NCI-H1694 treated with DMSO at 0.1 percent for 48 hours (cell line): ENCODE data around the gene DNER.
"Not testable (repeated sequence)": the region's sequence is repeated elsewhere in the genome, so short reads cannot be mapped to it uniquely, and the experiment has no call there.

Source experiments
- DNase-seq: peaks from one replicate; lab custom pipeline; 2025; lab: John Stamatoyannopoulos, UW

The DNER gene

GRCh38 chr2:229714736-229715541 lies 584 bp upstream of the DNER start:
- DNase-seq: no peak

DNA sequence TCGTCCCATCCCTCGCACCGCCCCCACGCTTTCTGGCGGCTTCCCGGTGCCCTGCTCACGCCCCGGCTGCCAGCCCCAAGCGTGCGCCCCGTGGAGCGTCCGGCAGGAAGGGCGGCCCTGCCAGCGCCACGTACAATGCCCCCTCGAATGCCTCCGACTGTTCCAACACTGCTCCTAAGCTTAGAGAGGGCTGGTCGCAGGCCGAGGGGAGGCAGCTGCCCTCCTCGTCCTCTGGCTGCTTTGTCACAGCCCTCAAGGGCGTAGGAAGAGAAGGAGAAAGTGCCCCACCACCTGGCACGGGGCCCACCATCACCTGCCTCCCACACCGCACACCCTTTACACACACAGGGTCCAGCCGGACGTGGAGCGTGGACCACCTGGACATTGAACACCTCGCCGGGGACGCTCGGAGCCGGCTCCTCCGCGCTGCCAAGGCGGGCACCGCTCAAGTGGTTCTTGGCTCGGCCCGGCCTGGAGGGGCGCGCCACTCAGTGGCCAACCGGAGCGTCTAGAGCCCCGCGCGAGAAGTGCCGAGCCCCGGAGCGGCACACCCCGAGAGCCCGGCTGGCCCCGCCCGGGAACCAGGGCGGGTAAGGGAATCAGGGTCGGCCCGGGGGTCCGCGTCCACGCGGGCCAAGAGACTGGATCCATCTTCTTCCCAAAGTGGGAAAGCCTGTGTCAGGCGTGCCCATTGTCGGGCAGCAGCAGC lies 830 bp downstream of the DNER start:
- DNase-seq: no peak

DNA sequence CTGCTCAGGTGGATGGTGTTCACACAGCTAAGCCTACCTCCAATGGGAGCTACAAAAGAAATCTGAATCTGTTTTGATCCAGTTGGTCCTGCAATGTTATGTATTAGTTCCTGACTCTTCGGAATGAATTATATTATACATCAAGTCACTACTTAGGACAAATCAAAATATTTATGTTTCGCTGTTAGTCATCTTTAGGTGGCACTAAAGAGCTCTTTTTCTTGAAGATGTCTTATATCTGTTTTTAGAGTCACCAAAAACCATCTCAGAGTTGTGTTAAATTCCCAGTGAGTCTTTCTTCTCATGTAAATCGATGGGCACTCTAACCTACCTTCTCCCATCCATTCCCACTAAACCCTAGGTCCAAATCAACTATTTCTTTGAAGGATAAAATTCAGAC lies 2.2 kb downstream of the DNER start:
- DNase-seq: no peak

- no peak for DNase-seq
These were observed 6.0 kb downstream of the DNER start for GRCh38 chr2:229708335-229708734.

DNA sequence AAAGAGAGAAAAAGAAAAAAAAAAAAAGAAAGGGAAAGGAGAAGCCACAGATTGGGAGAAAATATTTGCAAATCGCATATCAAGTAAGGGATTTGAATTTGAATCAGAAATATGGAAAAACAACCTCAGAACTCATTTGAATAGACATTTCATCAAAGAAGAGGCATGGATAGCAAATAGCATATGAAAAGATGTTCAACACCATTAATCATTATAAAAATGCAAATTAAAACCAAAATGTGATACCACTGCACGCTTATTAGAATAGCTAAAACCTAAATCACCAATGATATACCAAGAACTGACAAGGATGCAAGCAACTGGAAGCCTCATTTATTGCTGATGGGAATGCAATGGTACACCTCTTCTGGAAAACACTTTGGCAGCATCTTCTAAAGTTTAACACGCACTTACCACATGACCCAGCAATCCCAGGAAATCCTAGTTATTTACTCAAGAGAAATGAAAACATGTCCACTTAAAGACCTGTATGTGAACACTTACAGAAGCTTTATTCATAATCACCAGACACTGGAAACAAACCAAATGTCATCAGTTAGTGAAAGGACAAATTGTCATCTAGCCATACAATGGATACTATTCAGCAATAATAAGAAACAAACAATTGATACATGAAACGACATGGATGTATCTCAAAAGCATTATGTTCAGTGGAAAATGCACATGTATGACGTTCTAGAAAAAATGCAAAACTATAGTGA lies 10.3 kb downstream of the DNER start:
- DNase-seq: no peak

DNA sequence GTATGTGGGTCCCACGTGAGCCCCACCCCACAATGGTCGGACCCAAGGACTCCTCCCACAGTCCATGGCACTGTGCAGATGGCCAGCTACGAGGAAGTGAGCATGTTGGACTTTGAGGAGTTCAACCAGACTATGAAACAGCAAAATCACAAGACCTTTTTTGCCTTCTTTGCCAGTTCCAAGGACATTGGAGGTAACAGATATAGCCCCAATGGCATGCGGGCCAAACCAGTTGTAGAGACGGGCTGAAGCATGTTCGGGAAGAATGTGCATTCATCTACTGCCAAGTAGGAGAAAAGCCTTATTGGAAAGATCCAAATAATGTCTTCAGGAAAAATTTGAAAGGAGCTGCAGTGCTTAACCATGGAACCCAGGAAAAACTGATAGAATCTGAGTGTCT lies 12.6 kb downstream of the DNER start:
- DNase-seq: no peak

DNA sequence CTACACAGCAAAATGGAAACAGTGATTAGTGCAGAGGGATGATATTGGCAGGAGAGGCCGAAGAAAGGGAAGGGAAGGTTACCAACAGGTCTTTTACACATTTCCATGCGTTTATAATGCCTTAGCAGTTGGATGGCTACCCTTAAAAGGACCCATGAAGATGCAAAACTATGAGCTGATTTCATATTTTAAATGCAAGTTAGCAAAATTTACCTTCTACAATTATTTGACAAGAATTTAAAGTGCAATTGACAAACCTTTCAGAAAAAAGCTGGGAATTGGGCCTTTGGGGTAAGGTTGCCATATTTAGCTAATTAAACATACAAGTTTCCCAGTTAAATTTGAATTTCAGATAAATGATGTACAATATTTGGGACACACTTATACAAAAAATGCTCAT lies 13.3 kb downstream of the DNER start:
- no peak for DNase-seq

- DNase-seq: no peak
These were observed 18.4 kb downstream of the DNER start for GRCh38 chr2:229695961-229696360.

GRCh38 chr2:229693845-229694244 lies 20.5 kb downstream of the DNER start:
- not testable (repeated sequence) for DNase-seq

DNA sequence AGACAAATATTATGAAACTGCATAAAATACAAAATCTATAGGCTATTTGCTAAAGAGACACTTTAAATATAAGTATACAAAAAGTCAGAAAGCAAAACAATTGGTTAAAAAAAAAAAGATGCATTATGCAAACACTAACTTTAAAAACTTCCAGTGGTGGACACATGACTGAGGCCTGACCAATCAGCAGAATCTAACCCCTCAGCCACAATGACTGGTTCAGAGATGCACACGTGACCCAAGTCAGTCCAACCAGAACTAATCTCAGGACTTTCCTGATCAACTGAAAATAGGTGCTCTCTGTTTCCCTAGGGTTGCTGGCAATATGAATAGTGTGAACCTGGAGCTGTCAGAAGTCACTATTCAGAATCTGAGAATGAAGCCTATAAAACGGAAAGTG lies 22.7 kb downstream of the DNER start:
- no peak for DNase-seq

GRCh38 chr2:229689307-229689839 lies 25.0 kb downstream of the DNER start:
- no peak for DNase-seq

DNA sequence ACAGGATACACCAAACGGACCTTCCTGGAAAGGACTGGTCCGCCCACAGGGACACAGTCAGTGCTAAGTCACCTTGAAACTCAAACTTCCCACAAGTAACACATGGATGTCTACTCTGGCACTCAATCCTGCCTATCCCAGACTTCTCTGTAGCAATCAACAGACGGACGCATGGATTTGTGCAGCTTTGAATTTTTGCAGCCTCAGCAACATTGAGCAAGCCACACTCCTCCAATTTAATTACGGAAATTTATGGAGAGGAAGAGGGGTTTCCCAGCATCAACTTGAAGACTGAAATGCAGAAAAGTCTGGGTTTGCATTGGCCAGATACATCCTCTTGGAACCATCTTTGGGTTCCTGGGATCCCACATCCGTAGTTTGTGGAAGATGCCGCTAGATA lies 26.2 kb downstream of the DNER start:
- DNase-seq: no peak

GRCh38 chr2:229686122-229686919 lies 28.0 kb downstream of the DNER start:
- no peak for DNase-seq

DNA sequence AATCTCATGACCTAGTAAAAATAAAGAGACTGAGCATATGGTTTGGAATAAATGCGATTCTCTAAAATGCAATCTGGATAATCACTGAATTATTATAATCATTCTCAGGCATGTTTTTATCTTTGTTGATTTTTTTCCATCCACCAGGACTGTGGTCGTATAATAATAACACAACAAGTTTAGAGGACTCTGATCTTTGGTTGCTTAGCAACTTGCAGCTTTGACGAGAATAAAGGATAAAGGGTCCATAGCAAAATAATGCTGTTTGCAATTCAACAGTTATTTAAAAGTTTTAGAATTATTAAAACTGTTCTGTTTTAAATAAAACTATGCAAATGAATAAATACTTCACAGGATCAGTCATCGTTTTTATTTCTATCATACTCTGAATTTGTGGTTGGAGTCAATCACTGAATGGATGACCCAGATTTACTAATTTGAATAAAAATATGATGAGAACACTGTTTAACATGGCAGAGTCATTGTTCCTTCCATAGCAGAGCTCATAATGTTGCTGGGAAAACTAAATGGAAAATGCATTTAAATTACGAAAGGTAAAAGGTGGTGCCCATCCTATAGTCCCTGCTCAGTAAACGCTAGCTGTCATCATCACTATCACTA lies 29.3 kb downstream of the DNER start:
- no peak for DNase-seq

DNA sequence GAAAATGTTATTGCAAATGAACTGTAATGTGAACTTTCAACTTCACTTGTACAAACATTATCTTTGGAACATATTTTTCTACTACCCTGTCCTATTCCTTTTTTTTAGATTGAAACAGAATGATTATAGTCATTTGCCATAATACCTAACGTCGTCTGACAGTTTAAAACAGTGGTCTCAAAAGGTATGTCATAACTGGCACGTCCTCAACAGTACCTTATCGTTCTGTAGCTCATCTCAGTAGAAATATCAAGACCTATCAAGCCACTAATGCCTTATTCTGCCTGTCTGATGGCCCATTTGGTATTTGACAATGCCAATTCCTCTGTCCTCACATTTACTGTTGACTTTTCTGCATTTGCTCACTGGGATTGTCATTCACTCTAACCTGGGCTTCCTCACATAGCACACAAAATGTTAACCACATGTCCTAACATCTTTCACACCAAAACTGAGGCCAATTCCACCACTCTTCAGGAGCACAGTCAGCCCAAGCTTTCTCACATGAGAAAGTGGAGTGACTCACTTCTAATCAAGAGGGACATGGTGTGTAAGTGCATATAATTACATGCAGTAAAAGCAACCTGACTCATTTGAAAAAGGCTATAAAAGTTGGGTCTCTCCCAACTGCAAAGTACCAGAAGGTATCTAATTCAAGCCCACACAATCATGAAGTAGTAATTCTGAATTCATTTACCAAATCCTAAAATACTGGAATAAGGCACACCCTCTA lies 34.8 kb downstream of the DNER start:
- DNase-seq: no peak

GRCh38 chr2:229675569-229675968 lies 38.8 kb downstream of the DNER start:
- DNase-seq: no peak

- no peak for DNase-seq
These were observed 39.4 kb downstream of the DNER start for GRCh38 chr2:229674830-229675530.

DNA sequence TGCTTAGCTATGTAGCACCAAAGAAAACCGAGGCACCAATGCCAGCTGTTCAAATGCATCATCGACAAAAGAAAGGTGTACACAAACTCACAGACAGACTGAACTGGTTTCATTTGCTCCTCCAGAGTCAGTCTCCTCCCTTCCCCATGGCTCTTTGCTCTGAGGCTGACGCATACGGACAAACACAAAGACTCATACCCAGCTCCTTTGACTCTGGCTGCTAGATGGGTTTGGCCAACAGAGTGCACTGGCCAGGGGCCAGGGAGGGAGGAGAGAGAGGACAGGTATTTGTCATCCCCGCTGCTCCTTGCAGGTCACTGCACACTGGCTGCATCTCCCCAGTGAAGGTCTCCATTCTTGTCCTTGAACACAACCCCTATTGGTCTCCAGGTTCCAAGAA lies 40.7 kb downstream of the DNER start:
- no peak for DNase-seq

DNA sequence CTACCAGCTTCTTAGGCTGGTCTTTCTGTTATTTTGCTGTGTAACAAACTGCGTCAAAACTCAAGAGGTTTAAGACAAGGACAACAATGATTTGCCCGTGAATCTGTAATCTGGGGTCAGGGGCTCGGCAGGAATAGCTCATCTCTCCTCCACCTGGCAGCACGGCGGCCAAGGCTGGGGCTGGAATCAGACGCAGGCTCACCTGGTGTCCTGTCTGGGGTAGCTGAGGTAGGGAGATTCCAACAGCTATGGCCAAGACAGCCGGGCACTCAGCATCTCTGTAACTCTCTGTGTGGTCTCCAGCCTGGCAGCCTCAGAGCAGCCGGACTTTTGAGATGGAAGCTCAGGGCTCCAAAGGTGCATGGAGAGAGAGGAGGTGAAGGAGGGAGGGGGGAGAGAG lies 42.3 kb downstream of the DNER start:
- DNase-seq: no peak

- DNase-seq: no peak
These were observed 44.5 kb downstream of the DNER start for GRCh38 chr2:229669841-229670240.
